Neural progenitor cell (in vitro differentiated cells): Measurements from ENCODE around the gene ENPP4.

ENCODE experiments used
- CTCF ChIP-seq: fragments of 200-600 bp; sonication (generic); IDR thresholded peaks from 2 replicates; pipeline ENCODE4 v1.5.1; 2017; ENCODE audit warnings: antibody characterized with exemption, mild to moderate bottlenecking
- EZH2 ChIP-seq: fragments of 200-600 bp; sonication (generic); IDR thresholded peaks from 2 replicates; pipeline ENCODE4 v1.6.1; 2017; ENCODE audit warnings: antibody characterized with exemption, mild to moderate bottlenecking, moderate library complexity

DNA sequence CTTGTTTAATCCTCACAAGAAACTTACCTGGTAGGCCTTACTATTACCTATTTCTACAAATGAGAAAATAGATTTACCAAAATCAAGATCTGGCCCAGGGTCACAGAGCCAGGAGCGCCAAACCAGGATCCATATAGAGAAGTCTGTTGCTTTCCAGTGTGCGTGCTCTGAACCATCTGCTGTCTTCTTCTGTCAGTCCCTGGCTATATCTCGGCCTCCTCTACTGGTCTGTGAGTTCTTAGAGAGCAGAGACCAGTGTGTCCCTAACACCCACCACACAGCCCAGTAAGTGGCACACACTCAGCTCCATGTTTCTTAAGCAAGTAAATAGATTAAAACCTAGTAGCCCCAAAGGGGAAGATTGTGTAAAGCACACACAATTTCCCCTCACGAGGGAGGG is 59.9 kb downstream of the ENPP4 start:
- no peak for TF ChIP-seq CTCF
- no peak for TF ChIP-seq EZH2
